ENCODE results near the gene HTR3D.
"Not testable (repeated sequence)": the region's sequence is repeated elsewhere in the genome, so short reads cannot be mapped to it uniquely, and the experiment has no call there.

Gene HTR3D

GRCh38 chr3:184004476-184004875, 27.1 kb upstream of the HTR3D start:
- Histone ChIP-seq H3K4me3 (ENCODE audit: low read length) (no peak overlapping the region), H3K9ac (ENCODE audit: low read depth, low read length) (no peak overlapping the region), H3K36me3 (ENCODE audit: insufficient read depth, low read length) (peaks cover 46% of the 10 kb centered on the region), H3K4me2 (ENCODE audit: low read length) (no peak overlapping the region), H3K27me3 (ENCODE audit: control insufficient read depth, insufficient read depth, low read length) (no peaks in the 10 kb centered on the region), H3K4me1 (ENCODE audit: control insufficient read depth, insufficient read depth, low read length) (peaks cover 23% of the 10 kb centered on the region), H3K9me3 (replicated peaks; ENCODE audit: low read length) (no peaks in the 10 kb centered on the region)

- no peaks in the 10 kb centered on the region for H3K27me3 ChIP-seq (ENCODE audit: control insufficient read depth, insufficient read depth, low read length)
- H3K4me3 ChIP-seq (ENCODE audit: low read length) = no peak overlapping the region
- no peak overlapping the region for H3K9ac ChIP-seq (ENCODE audit: low read depth, low read length)
- H3K4me1 ChIP-seq (ENCODE audit: control insufficient read depth, insufficient read depth, low read length) = peaks cover 23% of the 10 kb centered on the region
- H3K4me2 ChIP-seq (ENCODE audit: low read length) = no peak overlapping the region
- H3K36me3 ChIP-seq (ENCODE audit: insufficient read depth, low read length) = peaks cover 44% of the 10 kb centered on the region
- no peaks in the 10 kb centered on the region for H3K9me3 ChIP-seq (replicated peaks; ENCODE audit: low read length)
These were observed 25.5 kb upstream of the HTR3D start for GRCh38 chr3:184005941-184006507.

GRCh38 chr3:184007143-184007813, 24.3 kb upstream of the HTR3D start:
- H3K36me3 ChIP-seq (ENCODE audit: insufficient read depth, low read length) = peaks cover 53% of the 10 kb centered on the region
- H3K4me1 ChIP-seq (ENCODE audit: control insufficient read depth, insufficient read depth, low read length) = peaks cover 23% of the 10 kb centered on the region
- H3K9me3 ChIP-seq (replicated peaks; ENCODE audit: low read length); H3K9ac ChIP-seq (ENCODE audit: low read depth, low read length); H3K4me2 ChIP-seq (ENCODE audit: low read length); H3K4me3 ChIP-seq (ENCODE audit: low read length); H3K27me3 ChIP-seq (ENCODE audit: control insufficient read depth, insufficient read depth, low read length): not testable (repeated sequence)

- no peak overlapping the region for H3K4me2 ChIP-seq (ENCODE audit: low read length)
These were observed 23.4 kb upstream of the HTR3D start for GRCh38 chr3:184008161-184008560.

GRCh38 chr3:184011230-184011876, 20.2 kb upstream of the HTR3D start:
- H3K4me1 ChIP-seq (ENCODE audit: control insufficient read depth, insufficient read depth, low read length) = peaks cover 11% of the 10 kb centered on the region
- H3K9ac ChIP-seq (ENCODE audit: low read depth, low read length) = no peak overlapping the region
- H3K36me3 ChIP-seq (ENCODE audit: insufficient read depth, low read length) = peaks cover 49% of the 10 kb centered on the region
- H3K9me3 ChIP-seq (replicated peaks; ENCODE audit: low read length) = no peaks in the 10 kb centered on the region
- no peak overlapping the region for H3K4me3 ChIP-seq (ENCODE audit: low read length)
- no peaks in the 10 kb centered on the region for H3K27me3 ChIP-seq (ENCODE audit: control insufficient read depth, insufficient read depth, low read length)
- no peak overlapping the region for H3K4me2 ChIP-seq (ENCODE audit: low read length)

More at GRCh38 chr3:184008161-184008560, 23.4 kb upstream of the HTR3D start:
- no peaks in the 10 kb centered on the region for H3K27me3 ChIP-seq (ENCODE audit: control insufficient read depth, insufficient read depth, low read length)
- H3K36me3 ChIP-seq (ENCODE audit: insufficient read depth, low read length) = peaks cover 53% of the 10 kb centered on the region
- H3K9ac ChIP-seq (ENCODE audit: low read depth, low read length) = no peak overlapping the region
- no peak overlapping the region for H3K4me3 ChIP-seq (ENCODE audit: low read length)
- H3K4me1 ChIP-seq (ENCODE audit: control insufficient read depth, insufficient read depth, low read length) = peaks cover 15% of the 10 kb centered on the region
- no peaks in the 10 kb centered on the region for H3K9me3 ChIP-seq (replicated peaks; ENCODE audit: low read length)

- Histone ChIP-seq H3K36me3 (ENCODE audit: insufficient read depth, low read length) (peaks cover 49% of the 10 kb centered on the region), H3K4me3 (ENCODE audit: low read length) (no peak overlapping the region), H3K9ac (ENCODE audit: low read depth, low read length) (no peak overlapping the region), H3K4me1 (ENCODE audit: control insufficient read depth, insufficient read depth, low read length) (peaks cover 19% of the 10 kb centered on the region), H3K4me2 (ENCODE audit: low read length) (no peak overlapping the region), H3K9me3 (replicated peaks; ENCODE audit: low read length) (no peaks in the 10 kb centered on the region), H3K27me3 (ENCODE audit: control insufficient read depth, insufficient read depth, low read length) (no peaks in the 10 kb centered on the region)
These were observed 19.3 kb upstream of the HTR3D start for GRCh38 chr3:184011937-184012889.

- peaks cover 19% of the 10 kb centered on the region for H3K4me1 ChIP-seq (ENCODE audit: control insufficient read depth, insufficient read depth, low read length)
- H3K36me3 ChIP-seq (ENCODE audit: insufficient read depth, low read length) = peaks cover 26% of the 10 kb centered on the region
- H3K4me3 ChIP-seq (ENCODE audit: low read length) = peak overlapping the region; percentile 99
- peak overlapping the region; percentile 11 for H3K9ac ChIP-seq (ENCODE audit: low read depth, low read length)
- H3K4me2 ChIP-seq (ENCODE audit: low read length) = peak overlapping the region; percentile 99
- no peaks in the 10 kb centered on the region for H3K27me3 ChIP-seq (ENCODE audit: control insufficient read depth, insufficient read depth, low read length)
- H3K9me3 ChIP-seq (replicated peaks; ENCODE audit: low read length) = no peaks in the 10 kb centered on the region
These were observed 16.0 kb upstream of the HTR3D start for GRCh38 chr3:184015381-184016019.

GRCh38 chr3:184016169-184016570, 15.4 kb upstream of the HTR3D start:
- peak overlapping the region; percentile 99 for H3K4me2 ChIP-seq (ENCODE audit: low read length)
- peaks cover 22% of the 10 kb centered on the region for H3K36me3 ChIP-seq (ENCODE audit: insufficient read depth, low read length)
- H3K4me3 ChIP-seq (ENCODE audit: low read length) = peak overlapping the region; percentile 99
- no peaks in the 10 kb centered on the region for H3K27me3 ChIP-seq (ENCODE audit: control insufficient read depth, insufficient read depth, low read length)
- H3K9ac ChIP-seq (ENCODE audit: low read depth, low read length) = peak overlapping the region; percentile 4
- no peaks in the 10 kb centered on the region for H3K9me3 ChIP-seq (replicated peaks; ENCODE audit: low read length)
- H3K4me1 ChIP-seq (ENCODE audit: control insufficient read depth, insufficient read depth, low read length) = peaks cover 19% of the 10 kb centered on the region

- H3K36me3 ChIP-seq (ENCODE audit: insufficient read depth, low read length) = peaks cover 13% of the 10 kb centered on the region
- H3K4me3 ChIP-seq (ENCODE audit: low read length) = peak overlapping the region; percentile 99
- no peaks in the 10 kb centered on the region for H3K9me3 ChIP-seq (replicated peaks; ENCODE audit: low read length)
- H3K27me3 ChIP-seq (ENCODE audit: control insufficient read depth, insufficient read depth, low read length) = peaks cover 5% of the 10 kb centered on the region
- H3K4me2 ChIP-seq (ENCODE audit: low read length) = peak overlapping the region; percentile 99
- H3K9ac ChIP-seq (ENCODE audit: low read depth, low read length) = peak overlapping the region; percentile 87
- H3K4me1 ChIP-seq (ENCODE audit: control insufficient read depth, insufficient read depth, low read length) = peaks cover 19% of the 10 kb centered on the region
These were observed 14.5 kb upstream of the HTR3D start for GRCh38 chr3:184016811-184017671.

GRCh38 chr3:184017672-184018423, 13.7 kb upstream of the HTR3D start, which contains the start of gene ABCC5:
Gene ABCC5 (minus strand): TSS chr3:184017884. CDS start chr3:184014392, 3,492 bp downstream.
- Histone ChIP-seq H3K4me2 (ENCODE audit: low read length) (peak within 1 kb of the TSS; percentile 99), H3K4me3 (ENCODE audit: low read length) (peak within 1 kb of the TSS; percentile 99), H3K36me3 (ENCODE audit: insufficient read depth, low read length) (peaks cover 5% of the 10 kb centered on the region), H3K4me1 (ENCODE audit: control insufficient read depth, insufficient read depth, low read length) (peaks cover 19% of the 10 kb centered on the region), H3K27me3 (ENCODE audit: control insufficient read depth, insufficient read depth, low read length) (peaks cover 6% of the 10 kb centered on the region), H3K9me3 (replicated peaks; ENCODE audit: low read length) (no peaks in the 10 kb centered on the region), H3K9ac (ENCODE audit: low read depth, low read length) (peak within 1 kb of the TSS; percentile 87)
